T-helper 2 cell treated with Interferon-gamma antibody and Interleukin-4, amounts not matched to agents 5 μg/mL and 100 μg/mL, for 36 hours (primary cell): Measurements from ENCODE around the gene POLR2J.
"Not testable (repeated sequence)": the region's sequence is repeated elsewhere in the genome, so short reads cannot be mapped to it uniquely, and the experiment has no call there.

Experiments
- DNase-seq: peaks from one replicate; pipeline ENCODE4 v3.0.0; 2021; ENCODE audit warnings: low spot score
- H3K27ac Mint-ChIP-seq: one replicate; pipeline ENCODE4 v1.8.0; 2021; ENCODE audit warnings: mild to moderate bottlenecking, mixed read lengths
- H3K27me3 Mint-ChIP-seq: one replicate; pipeline ENCODE4 v1.8.0; 2021; ENCODE audit warnings: low read depth, mixed read lengths
- H3K36me3 Mint-ChIP-seq: one replicate; pipeline ENCODE4 v1.8.0; 2021; ENCODE audit warnings: low read depth, mixed read lengths
- H3K4me1 Mint-ChIP-seq: one replicate; pipeline ENCODE4 v1.8.0; 2021; ENCODE audit warnings: low read depth, mixed read lengths
- H3K4me3 Mint-ChIP-seq: one replicate; pipeline ENCODE4 v1.8.0; 2022; ENCODE audit warnings: mild to moderate bottlenecking, moderate library complexity, mixed read lengths
- H3K9me3 Mint-ChIP-seq: one replicate; pipeline ENCODE4 v1.8.0; 2021; ENCODE audit warnings: mixed read lengths

POLR2J gene

DNA sequence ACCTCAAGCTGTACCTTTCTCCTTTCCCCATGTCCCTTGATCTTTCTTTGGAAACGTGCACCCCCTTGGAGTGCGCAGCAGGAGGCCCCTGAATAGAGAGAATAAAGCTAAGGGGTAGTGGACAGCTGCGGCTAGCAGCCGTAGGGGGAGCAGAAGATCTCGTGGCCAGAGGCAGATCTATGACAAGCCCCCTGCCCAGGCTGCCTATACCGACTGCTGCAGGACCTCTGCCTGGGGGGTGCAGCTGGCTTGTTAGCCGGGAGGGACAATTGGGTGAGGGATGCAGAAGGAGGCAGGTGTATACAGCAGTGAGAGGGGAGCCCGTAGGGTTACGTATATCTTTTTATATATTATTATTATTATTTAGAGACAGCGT is 475 bp upstream of the POLR2J start:
- not testable (repeated sequence) for H3K27ac Mint-ChIP-seq, H3K27me3 Mint-ChIP-seq, H3K4me3 Mint-ChIP-seq, H3K9me3 Mint-ChIP-seq, DNase-seq, H3K36me3 Mint-ChIP-seq, H3K4me1 Mint-ChIP-seq

DNA sequence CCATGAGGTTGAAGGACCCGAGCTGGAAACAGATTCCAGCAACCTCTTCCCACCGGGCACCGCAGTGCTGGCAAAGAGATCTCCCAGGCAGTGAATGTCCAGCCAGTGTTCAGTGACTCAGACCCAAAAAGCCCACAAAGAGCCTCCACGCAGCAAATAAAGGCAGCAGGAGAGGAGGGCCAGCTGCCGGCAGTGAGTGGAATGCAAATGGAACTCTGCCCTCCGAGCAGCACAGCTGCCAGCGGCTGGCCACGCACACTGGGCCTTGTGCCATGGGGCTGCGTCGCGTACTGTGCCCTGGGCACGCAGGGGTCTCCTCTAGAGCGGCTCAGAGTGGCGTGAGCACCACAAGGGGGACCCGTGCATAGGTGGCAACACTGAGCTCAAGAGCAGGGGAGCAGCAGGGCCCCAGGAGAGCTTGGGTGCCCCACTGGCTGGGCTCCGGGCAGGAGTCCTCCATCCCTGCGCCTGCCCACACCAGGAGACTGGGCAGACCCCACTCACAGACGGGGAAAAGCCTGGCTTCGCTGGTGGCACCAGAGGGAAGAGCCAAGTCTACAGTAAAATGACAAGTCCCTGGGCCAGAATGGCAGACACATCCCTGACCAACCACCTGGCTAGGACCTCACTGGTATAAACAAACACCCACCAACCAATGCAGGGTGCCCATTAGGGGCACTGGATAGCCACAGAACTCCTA is 3.8 kb downstream of the POLR2J start:
- H3K27ac Mint-ChIP-seq, DNase-seq, H3K9me3 Mint-ChIP-seq, H3K27me3 Mint-ChIP-seq, H3K4me3 Mint-ChIP-seq, H3K4me1 Mint-ChIP-seq: not testable (repeated sequence)
- H3K36me3 Mint-ChIP-seq, result peaks cover 10% of the 10 kb centered on the region

DNA sequence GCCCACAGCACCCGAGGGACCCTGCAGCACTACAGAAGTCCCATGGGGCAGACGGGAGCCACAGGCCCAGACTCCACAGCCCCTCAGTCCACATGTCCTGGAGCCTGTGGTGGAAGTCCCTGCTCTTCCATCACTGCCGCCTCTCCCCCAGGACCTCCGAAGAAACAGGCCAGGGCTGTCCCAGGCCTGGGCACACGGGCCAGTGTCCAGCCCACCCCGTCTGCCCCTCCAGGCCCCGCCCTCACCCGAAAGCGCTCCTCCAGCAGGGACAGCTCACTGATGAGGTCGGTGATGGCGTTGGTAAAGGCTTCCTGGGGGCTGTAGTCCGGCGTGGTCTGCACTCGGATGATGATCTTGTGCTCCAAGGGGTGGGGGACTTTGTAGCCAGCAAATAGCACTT is 4.6 kb downstream of the POLR2J start:
- H3K9me3 Mint-ChIP-seq, H3K27me3 Mint-ChIP-seq, H3K4me1 Mint-ChIP-seq, H3K27ac Mint-ChIP-seq, DNase-seq, H3K4me3 Mint-ChIP-seq: not testable (repeated sequence)
- H3K36me3 Mint-ChIP-seq, result peaks cover 10% of the 10 kb centered on the region

DNA sequence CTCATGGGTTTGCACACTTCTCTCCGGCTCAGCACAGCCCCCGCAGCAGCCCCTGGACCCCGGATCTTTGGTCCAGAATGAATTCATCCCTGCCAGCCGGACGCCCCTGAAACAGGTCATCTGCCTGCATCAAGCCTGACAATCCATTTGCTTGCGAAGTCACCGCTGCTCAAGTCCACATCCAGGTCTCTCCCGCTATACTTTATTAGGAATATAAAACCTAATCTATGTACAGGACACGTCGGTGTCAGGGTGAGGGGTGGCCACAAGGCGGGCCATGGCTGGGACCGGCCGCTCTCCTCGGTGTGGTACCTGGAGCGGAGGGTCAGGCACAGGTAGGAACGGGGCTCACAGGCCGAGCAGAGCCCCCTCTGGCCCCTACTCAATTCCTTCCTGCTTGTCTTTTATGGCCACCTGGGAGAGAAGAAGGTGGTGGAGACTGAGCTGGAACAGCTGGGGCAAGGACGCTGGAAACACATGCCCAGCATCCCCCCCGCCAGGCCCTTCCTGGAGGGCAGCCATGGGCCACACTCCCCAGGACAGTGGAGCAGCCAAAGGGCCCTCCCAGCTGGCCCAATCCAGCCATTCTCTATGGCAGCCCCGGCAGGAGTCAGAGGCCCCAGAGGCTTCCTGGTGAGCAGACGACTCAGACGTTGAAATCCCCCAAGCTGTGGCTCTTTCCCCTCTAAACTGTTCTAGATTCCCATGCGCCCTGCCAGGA is 5.3 kb downstream of the POLR2J start:
- H3K36me3 Mint-ChIP-seq, result peaks cover 10% of the 10 kb centered on the region
- H3K4me1 Mint-ChIP-seq, result no peaks in the 10 kb centered on the region
- H3K4me3 Mint-ChIP-seq, result no peak overlapping the region
- DNase-seq, result no peak
- no peaks in the 10 kb centered on the region for H3K9me3 Mint-ChIP-seq
- no peak overlapping the region for H3K27ac Mint-ChIP-seq
- H3K27me3 Mint-ChIP-seq, result no peaks in the 10 kb centered on the region

DNA sequence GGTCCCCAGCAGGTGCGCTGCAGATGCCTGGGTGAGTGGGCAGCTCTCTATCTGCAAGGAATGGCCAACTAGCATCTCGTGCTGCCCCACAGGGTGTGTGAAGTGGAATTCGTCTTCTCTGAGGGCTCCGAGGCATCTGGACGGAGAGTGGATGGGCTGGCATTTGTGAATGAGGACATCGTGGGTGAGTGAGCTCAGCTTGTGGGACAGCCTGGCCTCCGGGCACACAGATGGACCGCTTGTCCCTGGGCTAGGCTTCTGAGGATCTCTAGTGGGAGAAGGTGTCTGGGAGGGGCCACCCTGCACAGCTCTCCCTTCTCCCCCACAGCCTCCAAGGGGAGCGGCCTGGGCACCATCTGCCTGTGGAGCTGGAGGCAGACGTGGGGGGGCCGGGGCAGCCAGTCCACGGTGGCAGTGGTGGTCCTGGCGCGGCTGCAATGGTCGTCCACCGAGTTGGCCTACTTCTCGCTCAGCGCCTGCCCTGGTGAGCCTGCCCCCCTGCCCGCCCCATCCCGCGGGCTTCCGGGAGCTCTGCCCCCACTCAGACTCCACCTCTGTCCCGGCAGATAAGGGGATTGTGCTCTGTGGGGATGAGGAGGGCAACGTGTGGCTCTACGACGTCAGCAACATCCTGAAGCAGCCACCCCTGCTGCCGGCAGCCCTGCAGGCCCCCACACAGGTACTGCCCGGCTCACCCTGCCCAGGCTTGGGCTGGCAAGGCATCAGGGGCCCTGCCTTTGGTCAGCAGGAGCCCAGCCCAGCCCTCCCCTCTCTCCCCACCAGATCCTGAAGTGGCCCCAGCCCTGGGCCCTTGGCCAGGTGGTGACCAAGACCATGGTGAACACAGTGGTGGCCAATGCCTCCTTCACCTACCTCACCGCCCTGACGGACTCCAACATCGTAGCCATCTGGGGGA is 6.3 kb downstream of the POLR2J start:
- no peaks in the 10 kb centered on the region for H3K4me1 Mint-ChIP-seq
- no peaks in the 10 kb centered on the region for H3K9me3 Mint-ChIP-seq
- H3K27ac Mint-ChIP-seq, result peak overlapping the region; percentile 49
- no peaks in the 10 kb centered on the region for H3K27me3 Mint-ChIP-seq
- no peak overlapping the region for H3K4me3 Mint-ChIP-seq
- H3K36me3 Mint-ChIP-seq, result peaks cover 10% of the 10 kb centered on the region
- no peak for DNase-seq

DNA sequence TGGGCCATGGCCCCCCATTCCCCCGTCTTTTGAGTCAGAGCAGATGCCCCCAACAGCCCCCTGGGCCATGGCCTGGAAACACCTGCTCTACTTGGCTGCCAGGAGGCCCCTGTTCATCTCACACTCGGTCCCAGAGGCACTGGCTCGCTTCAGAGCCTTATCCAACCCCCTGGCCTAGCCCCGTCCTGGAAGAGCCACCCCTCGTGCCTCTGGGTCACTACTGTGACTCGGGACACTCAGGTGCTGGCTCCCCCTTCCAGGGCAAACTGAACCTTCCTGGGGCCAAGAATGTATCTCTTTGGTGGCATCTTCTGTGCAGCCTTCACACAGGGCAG is 7.0 kb downstream of the POLR2J start:
- peaks cover 2% of the 10 kb centered on the region for H3K4me1 Mint-ChIP-seq
- no peaks in the 10 kb centered on the region for H3K27me3 Mint-ChIP-seq
- peak overlapping the region; percentile 49 for H3K27ac Mint-ChIP-seq
- no peak overlapping the region for H3K4me3 Mint-ChIP-seq
- peaks cover 12% of the 10 kb centered on the region for H3K36me3 Mint-ChIP-seq
- DNase-seq, result no peak
- H3K9me3 Mint-ChIP-seq, result no peaks in the 10 kb centered on the region

DNA sequence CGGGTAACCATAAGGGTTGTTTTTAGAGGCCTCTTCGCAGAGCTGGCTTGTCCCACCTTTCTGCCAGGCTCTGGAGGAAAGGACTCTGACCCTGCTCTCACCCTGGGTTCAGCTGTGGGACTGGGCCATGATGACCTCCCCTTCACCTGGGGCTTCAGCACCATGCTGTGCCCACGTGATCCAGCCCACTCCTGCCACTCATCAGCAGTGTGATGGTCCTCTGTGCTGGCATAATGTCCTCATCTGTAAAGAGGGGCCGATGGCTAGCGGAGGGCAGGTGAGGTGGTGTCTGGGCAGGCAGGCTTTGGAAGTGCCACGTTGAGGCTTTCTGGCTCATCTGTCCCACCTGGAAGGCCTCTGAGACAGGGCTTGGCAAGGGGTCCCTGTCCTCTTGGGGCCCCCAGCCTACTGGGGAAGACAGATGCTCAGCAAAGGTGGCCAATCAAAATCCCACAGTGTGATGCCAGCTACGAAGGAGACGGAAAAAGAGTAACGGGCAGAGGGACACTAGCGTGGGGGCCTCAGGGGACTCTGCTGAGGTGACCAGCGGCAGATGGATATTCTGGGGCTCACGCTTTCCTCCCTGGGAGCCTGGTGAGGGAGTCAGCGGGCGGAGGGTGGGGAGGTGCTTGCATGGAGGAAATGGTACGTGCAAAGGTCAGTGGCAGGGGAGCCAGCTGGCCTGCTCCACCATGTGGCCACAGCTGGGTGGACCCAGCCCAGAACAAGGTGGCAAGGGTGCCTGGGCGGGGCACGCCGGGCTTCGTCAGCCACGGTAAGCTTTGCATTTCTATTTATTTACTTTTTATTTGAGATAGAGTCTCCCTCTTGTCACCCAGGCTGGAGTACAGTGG is 8.5 kb downstream of the POLR2J start:
- H3K27ac Mint-ChIP-seq, result no peak overlapping the region
- H3K36me3 Mint-ChIP-seq, result peaks cover 13% of the 10 kb centered on the region

DNA sequence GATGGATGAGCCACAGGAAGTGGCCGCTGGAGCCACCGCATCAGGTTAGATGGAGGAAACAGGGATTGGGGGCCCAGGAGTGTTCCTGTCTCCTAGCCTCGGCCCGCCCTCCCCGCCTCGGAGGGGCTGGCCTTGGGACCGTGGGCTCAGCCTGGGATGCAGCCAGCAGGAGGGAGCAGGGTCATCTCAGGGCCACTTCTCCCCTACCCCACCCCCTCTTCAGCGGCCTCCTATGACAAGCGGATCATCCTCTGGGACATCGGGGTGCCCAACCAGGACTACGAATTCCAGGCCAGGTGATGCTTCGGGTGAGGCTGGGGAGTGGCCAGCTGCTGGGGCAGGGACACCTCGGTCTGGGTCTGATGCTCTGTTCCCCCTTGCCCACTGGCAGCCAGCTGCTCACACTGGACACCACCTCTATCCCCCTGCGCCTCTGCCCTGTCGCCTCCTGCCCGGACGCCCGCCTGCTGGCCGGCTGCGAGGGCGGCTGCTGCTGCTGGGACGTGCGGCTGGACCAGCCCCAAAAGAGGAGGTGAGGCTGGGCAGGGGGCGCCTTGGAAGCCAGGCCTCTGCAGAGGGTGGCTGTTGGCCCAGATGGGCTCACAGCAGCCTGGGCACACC is 9.3 kb downstream of the POLR2J start:
- no peak overlapping the region for H3K4me3 Mint-ChIP-seq
- no peak overlapping the region for H3K27ac Mint-ChIP-seq
- H3K27me3 Mint-ChIP-seq, result no peaks in the 10 kb centered on the region
- no peaks in the 10 kb centered on the region for H3K9me3 Mint-ChIP-seq
- H3K4me1 Mint-ChIP-seq, result peaks cover 7% of the 10 kb centered on the region
- peaks cover 13% of the 10 kb centered on the region for H3K36me3 Mint-ChIP-seq
- DNase-seq, result no peak

More for the DNA sequence above, 8.5 kb downstream of the POLR2J start:
- Mint-ChIP-seq H3K9me3 (no peaks in the 10 kb centered on the region), H3K4me1 (peaks cover 7% of the 10 kb centered on the region), H3K27me3 (no peaks in the 10 kb centered on the region), H3K4me3 (no peak overlapping the region)
- DNase-seq, result no peak

DNA sequence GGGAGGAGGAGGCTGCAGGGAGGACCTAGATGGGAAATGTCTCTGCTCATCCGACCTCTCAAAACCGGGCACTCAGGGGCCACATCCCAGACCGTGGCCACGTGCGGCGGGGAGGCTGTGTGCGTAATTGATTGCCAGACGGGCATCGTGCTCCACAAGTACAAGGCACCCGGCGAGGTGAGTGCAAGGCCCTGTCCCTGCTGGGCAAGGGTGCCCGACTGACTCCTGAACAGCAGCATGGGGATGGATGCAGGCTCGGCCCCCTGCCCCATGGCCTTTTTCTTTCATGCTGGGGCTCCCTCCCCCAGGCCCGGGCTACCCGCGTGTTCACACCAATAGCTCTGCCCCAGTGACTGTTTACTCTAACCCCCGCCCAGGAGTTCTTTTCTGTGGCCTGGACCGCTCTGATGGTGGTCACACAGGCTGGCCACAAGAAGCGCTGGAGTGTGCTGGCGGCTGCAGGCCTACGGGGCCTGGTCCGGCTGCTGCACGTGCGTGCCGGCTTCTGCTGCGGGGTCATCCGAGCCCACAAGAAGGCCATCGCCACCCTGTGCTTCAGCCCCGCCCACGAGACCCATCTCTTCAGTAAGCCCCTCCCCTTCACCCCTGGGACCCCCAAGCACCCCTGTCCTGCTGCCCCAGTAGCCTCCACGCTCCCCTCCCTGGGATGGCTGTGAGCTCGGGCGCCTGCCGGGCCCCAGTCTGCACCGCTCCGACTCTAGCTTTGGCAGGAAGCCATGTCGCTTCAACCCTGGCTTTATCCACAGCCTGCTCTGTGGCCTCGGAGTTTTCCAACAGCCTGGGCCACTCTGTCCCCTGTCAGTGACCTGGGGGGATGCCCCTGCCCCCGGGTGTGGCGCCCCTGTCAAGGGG is 10.0 kb downstream of the POLR2J start:
- DNase-seq, result no peak
- Mint-ChIP-seq H3K9me3 (no peaks in the 10 kb centered on the region), H3K4me3 (no peak overlapping the region), H3K27ac (no peak overlapping the region), H3K4me1 (peaks cover 12% of the 10 kb centered on the region), H3K27me3 (no peaks in the 10 kb centered on the region), H3K36me3 (peaks cover 13% of the 10 kb centered on the region)

DNA sequence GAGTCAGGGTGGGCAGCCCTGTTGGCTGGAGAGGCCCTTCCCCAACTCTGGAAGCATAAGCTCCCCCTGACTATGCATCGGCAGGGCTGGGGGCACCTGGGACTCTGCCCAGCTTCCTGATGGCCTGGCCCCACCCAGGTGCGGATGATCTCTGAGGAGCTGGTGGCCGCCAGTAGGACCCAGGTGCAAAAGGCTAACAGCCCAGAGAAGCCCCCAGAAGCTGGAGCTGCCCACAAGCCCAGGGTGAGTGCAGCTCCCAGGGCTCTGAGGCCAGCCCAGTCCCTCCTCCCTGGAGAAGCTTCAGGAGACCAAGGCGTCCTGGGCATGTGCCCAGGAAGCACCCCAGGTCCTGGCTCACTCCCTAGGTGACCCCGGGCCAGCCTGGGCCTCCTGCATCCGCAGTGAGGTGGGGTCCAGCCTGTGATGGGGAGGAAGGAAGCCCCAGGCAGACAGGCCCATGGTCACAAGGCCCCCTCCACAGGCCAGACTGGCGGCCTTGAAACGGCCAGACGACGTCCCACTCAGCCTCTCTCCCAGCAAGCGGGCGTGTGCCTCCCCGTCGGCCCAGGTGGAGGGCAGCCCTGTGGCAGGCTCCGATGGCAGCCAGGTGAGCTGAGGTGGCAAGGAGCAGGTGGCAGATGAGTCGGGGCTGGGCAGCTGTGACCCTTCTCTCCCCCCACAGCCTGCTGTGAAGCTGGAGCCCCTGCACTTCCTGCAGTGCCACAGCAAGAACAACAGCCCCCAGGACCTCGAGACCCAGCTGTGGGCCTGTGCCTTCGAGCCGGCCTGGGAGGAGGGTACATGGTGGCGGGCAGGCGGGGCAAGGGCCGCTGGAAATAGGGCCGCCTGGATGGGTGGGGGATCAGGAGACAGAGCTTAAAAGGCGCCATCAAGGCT is 10.9 kb downstream of the POLR2J start:
- Mint-ChIP-seq H3K36me3 (peaks cover 13% of the 10 kb centered on the region), H3K4me1 (peaks cover 14% of the 10 kb centered on the region), H3K27ac (no peak overlapping the region), H3K9me3 (no peaks in the 10 kb centered on the region), H3K4me3 (no peak overlapping the region), H3K27me3 (no peaks in the 10 kb centered on the region)
- DNase-seq, result no peak

DNA sequence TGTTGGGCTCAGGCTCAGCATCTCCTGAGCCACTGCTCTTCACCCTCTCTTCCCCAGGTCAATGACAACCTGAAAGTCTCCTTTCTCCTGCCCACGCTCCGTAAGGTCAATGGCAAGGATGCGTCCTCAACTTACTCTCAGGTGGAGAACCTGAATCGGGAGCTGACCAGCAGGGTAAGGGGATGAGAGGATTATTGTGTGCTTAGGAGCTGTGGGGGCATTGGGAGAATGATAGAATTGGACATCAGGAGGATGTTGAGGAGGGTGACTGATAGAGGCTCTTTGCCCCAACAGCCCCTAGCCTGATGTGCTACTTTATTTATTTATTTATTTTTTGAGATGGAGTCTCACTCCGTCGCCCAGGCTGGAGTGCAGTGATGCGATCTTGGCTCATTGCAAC is 12.6 kb downstream of the POLR2J start:
- no peak for DNase-seq
- no peaks in the 10 kb centered on the region for H3K9me3 Mint-ChIP-seq
- no peaks in the 10 kb centered on the region for H3K27me3 Mint-ChIP-seq
- no peak overlapping the region for H3K27ac Mint-ChIP-seq
- H3K36me3 Mint-ChIP-seq, result peaks cover 9% of the 10 kb centered on the region
- H3K4me1 Mint-ChIP-seq, result peaks cover 18% of the 10 kb centered on the region
- peak overlapping the region; percentile 94 for H3K4me3 Mint-ChIP-seq
